Mucosa of rectum (tissue), 2 donors: Measurements from ENCODE around the gene SOCS1.

Experiments used
- H3K27ac ChIP-seq, 2 donors: one replicate each; pipeline ENCODE4 v1.7.0; 2013; ENCODE audit warnings: inconsistent platforms in 2 of 2, low read depth in 2 of 2, low read length in 2 of 2
- H3K27me3 ChIP-seq, 2 donors: one replicate each; pipeline ENCODE4 v1.7.0; 2013; ENCODE audit warnings: low read length in 2 of 2; ENCODE audit not compliant: control insufficient read depth in 2 of 2, insufficient read depth in 2 of 2
- H3K36me3 ChIP-seq, 2 donors: one replicate each; pipeline ENCODE4 v1.7.0; 2013; ENCODE audit warnings: low read length in 2 of 2; ENCODE audit not compliant: control insufficient read depth in 2 of 2, insufficient read depth in 2 of 2
- H3K4me1 ChIP-seq, 2 donors: one replicate each; pipeline ENCODE4 v1.7.0; 2013; ENCODE audit warnings: low read length in 2 of 2, mild to moderate bottlenecking in 1 of 2; ENCODE audit not compliant: control insufficient read depth in 2 of 2, insufficient read depth in 2 of 2
- H3K4me3 ChIP-seq, 2 donors: one replicate each; pipeline ENCODE4 v1.7.0; 2013; ENCODE audit warnings: low read length in 2 of 2
- H3K9ac ChIP-seq, 2 donors: one replicate each; pipeline ENCODE4 v1.7.0; 2013; ENCODE audit warnings: low read length in 2 of 2, low read depth in 1 of 2, mild to moderate bottlenecking in 1 of 2
- H3K9me3 ChIP-seq, 2 donors: one replicate each; pipeline ENCODE4 v1.7.0; 2013; ENCODE audit warnings: low read length in 2 of 2; ENCODE audit not compliant: control insufficient read depth in 2 of 2
- donor health status: healthy.
- donor health status: Normal muscosa, but diverticular disease.

Gene SOCS1

DNA sequence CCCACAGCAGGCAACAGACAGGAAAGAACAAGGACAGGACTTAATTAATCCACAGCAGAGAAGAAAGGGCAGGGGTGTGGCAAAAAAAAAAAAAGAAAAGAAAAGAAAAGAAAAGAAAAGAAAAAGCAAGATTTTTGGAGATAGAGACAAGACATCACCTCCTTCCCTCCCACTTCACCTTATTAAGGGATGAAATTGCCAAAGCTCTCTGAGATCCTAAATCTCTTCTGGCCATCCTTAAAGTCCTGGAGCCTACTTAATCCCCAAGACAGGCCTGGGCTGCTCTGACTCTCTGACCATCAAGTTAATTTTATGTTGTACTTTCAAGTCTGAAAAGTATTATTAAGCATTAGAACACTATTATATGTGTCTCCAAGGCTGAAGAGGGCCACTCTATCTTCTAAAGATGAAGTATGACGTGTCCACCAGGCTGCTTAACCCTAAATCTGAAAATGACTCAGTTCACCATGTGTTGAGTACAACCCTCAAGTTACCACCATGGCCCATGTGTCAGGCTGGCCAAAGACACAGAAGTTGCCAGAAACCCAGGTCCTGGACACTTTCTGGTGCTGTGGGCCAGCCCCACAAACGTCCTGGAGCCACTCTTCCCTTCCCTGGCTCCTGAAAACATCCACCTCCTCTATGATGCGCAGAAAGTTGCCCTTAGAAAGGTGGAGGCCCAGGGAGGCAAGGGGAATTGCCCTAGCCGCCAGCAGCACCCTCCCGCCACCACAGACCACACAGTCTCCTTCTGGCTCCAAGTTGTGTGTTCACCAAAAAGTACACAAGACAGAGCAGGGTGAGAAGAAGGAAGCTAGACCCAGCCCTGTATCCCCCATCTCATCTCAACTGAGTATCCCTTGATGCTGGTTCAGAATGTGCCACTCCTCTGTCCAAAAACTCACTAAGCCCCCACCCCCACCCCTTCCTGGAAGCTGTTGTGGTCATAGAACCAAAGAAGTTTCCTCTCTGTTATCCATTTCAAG is 2.7 kb downstream of the SOCS1 start:
- peak overlapping the region in 1 of 2 donors; percentile 13 for H3K9ac ChIP-seq
- H3K9me3 ChIP-seq = no peaks in the 10 kb centered on the region
- peak overlapping the region; percentile 70 to 82 for H3K4me3 ChIP-seq
- H3K27me3 ChIP-seq = no peaks in the 10 kb centered on the region
- H3K36me3 ChIP-seq = peaks cover 0 to 1% of the 10 kb centered on the region in 2 donors
- peak overlapping the region; percentile 32 to 52 for H3K27ac ChIP-seq
- H3K4me1 ChIP-seq = peaks cover 20 to 21% of the 10 kb centered on the region in 2 donors

DNA sequence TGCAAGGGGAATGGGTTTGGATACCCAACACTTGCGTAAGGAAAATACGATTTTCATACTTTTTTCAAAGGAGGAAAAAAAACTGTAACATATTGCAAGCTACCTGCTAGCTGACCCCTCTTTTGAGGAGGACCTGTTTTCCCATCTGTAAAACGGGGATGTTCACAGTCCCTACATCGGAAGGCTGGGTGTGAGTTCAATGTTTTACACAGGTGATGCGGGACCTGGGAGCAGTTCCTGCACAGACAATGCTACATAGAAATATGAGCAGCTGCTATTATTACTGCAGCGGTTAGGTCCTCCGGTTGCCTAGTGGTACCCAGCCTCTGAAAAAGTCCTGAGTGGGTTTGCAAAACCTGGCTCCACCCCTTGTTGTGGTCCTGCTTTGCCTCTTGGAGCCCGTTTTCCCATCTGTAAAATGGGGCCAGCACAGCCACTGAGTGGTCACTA is 3.5 kb downstream of the SOCS1 start:
- H3K9me3 ChIP-seq = no peaks in the 10 kb centered on the region
- H3K4me1 ChIP-seq = peaks cover 17 to 19% of the 10 kb centered on the region in 2 donors
- no peak overlapping the region for H3K27ac ChIP-seq
- H3K9ac ChIP-seq = no peak overlapping the region
- H3K4me3 ChIP-seq = peak overlapping the region in 1 of 2 donors; percentile 3
- H3K36me3 ChIP-seq = peaks cover 0 to 1% of the 10 kb centered on the region in 2 donors
- no peaks in the 10 kb centered on the region for H3K27me3 ChIP-seq

DNA sequence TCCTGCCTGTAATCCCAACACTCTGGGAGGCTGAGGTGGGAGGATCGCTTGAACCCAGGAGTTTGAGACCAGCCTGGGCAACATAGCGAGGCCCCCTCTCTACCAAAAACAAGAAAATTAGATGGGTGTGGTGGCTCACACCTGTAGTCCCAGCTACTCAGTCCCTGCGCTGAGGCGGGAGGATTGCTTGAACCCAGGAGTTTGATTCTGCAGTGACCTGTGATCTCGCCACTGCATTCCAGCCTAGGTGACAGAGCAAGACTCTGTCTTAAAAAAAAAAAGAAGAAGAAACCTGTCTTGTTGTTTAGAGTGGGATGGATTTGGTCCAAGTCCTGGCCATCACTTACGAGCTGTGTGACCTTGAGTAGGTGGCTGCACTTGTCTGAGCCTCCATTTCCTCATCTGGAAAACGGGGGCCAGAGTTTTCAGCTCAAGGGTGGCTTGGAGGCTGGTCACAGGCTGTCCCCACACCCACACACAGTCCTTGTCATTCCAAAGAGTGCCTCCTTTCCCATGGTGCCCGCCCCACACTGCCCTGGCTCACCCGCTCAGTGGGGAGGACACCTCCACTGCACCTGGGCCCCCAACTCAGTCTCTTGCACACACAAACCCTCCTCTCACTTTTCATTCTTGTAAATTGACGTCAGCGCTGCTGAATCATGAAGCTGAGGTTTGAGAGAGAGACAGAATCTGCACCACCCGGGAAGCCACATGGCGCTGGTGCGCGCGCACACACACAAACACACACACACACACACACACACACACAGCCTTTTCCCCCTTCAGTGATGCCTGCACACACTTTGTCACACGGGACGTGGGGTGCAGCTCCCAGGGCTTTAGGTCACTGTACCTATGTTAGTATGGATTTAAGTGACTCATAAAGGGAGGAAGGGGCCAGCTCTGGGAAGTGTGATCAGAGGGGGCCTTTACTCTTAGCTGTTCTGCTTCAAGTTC is 4.2 kb downstream of the SOCS1 start:
- Histone ChIP-seq H3K36me3 (peaks cover 0 to 1% of the 10 kb centered on the region in 2 donors), H3K27me3 (no peaks in the 10 kb centered on the region), H3K9ac (no peak overlapping the region), H3K27ac (no peak overlapping the region), H3K4me1 (peaks cover 10 to 12% of the 10 kb centered on the region in 2 donors), H3K9me3 (no peaks in the 10 kb centered on the region), H3K4me3 (peak overlapping the region in 1 of 2 donors; percentile 3)

DNA sequence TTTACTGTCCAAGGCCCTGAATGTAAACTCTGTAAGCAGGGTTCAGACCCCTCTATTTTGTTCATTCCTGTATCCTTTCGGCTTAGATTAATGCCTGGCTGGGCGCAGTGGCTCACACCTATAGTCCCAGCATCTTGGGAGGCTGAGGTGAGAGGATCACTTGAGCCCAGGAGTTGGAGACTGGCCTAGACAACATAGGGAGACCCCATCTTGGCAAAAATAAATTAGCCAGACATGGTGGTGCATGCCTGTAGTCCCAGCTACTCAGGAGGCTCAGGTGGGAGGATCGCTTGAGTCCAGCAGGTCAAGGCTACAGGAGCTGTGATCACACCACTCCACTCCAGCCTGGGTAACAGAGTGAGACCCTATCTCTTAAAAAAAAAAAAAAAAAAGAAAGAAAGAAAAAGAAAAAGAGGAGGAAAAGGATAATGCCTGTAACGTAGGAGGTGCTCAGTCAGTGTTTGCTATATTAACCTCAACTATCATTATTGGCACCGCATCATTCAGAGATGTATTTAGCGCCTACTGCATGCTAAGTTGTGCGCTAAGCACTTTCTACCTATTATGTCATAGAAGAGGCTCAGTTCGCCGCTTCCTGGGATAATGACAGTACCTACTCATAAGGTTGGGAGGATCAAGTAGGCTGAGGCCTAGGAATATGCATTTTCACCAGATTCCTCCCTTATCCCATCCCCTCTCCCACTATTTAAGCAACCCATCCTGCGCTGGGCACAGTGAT is 5.0 kb downstream of the SOCS1 start:
- no peak overlapping the region for H3K27ac ChIP-seq
- H3K4me3 ChIP-seq = no peak overlapping the region
- no peaks in the 10 kb centered on the region for H3K27me3 ChIP-seq
- peaks cover 0 to 1% of the 10 kb centered on the region in 2 donors for H3K36me3 ChIP-seq
- H3K4me1 ChIP-seq = peaks cover 8 to 11% of the 10 kb centered on the region in 2 donors
- H3K9me3 ChIP-seq = no peaks in the 10 kb centered on the region
- no peak overlapping the region for H3K9ac ChIP-seq

DNA sequence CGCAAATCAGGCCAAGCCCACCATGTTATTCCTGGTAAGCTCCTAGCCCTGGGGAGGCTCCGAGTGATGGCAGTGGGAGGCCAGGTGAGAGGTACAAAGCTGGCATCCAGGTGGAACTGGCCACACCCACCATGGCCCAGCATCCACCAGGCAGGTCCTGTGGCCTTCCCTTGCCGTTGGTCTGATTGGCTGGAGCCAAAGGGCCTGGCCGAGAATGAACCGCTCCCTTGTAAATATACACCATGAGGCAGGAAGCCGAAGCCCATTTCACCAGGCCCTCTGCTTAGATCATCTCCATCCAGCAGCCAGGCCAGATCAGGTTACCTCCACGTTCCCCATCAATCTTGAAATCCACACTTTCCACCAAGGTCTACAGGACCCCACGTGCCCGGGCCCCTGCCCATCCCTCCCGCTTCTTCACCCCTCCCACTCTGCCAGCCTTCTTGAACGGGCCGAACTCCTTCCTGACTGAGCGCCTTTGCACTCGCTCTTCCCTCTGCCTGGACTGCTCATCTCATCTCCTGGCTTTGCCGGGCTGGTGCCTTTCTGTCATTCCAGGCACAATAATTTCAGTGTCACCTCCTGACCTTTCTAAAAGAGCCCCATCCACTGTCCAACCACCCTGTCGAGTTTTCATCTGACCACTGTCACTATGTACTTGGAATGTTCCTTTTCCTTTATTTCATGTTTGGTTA is 5.8 kb downstream of the SOCS1 start:
- Histone ChIP-seq H3K27ac (no peak overlapping the region), H3K9ac (no peak overlapping the region), H3K27me3 (no peaks in the 10 kb centered on the region), H3K4me3 (no peak overlapping the region), H3K9me3 (no peaks in the 10 kb centered on the region), H3K4me1 (peaks cover 8 to 11% of the 10 kb centered on the region in 2 donors), H3K36me3 (peaks cover 0 to 1% of the 10 kb centered on the region in 2 donors)

DNA sequence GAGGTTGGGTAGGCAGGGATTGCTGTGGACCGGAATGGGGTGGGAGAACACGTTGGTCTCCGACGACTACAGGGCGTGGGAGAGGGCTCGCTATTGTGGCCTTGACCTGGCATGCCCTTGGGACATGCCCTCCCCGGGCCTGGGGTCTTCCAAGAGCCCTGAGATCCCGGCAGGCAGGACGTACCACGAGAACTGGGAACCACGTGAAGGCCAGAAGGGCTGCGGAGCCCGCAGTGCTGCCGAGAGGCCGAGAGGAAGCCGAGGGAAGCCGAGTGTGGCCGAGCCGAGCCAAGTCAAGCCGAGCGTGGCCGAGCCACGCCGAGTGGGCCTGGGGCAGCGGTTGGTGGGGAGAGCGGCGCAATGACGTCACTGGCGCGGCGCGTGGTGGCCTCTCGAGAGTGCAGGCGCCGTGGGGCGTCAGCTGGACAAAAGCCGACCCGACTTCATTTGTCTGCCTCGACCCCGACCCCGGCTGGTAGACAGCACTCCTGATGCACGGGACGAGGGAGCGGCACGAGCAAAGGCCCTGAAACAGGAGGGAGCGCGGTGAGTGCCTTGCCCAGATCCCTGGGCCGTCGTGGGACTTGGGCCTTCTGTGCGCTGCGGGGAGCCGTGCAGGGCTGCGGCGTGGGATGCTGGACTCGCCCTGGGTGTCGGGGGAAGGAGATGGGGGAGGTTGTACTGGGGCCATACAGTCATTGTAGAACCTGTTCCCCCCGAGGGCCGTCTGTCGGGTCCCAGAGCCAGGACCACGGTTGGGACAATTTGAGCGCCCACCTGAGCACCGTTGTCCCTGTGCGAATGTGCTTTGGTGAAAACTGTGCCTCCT is 6.6 kb downstream of the SOCS1 start:
- Histone ChIP-seq H3K9me3 (no peaks in the 10 kb centered on the region), H3K27ac (no peak overlapping the region), H3K9ac (no peak overlapping the region), H3K4me1 (peaks cover 4 to 6% of the 10 kb centered on the region in 2 donors), H3K4me3 (no peak overlapping the region), H3K36me3 (peaks cover 0 to 1% of the 10 kb centered on the region in 2 donors), H3K27me3 (no peaks in the 10 kb centered on the region)

DNA sequence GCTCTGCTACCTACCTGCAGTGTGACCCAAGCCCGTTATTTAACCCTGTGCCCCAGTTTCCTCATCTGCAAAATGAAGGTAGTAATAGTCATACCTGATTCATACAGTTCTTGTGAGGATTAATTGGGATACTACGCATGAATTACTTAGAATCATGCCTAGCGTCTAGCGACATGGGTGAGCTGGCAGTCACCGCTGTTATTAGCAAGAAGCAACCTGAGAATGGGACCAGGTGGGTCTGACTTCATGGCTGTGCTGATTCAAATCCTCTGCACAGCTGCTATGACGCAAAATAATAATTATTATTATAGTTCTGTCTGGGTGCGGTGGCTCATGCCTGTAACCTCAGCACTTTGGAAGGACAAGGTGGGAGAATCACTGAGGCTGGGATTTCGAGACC is 7.9 kb downstream of the SOCS1 start:
- Histone ChIP-seq H3K4me1 (no peaks in the 10 kb centered on the region), H3K4me3 (no peak overlapping the region), H3K36me3 (peaks cover 0 to 1% of the 10 kb centered on the region in 2 donors), H3K9me3 (no peaks in the 10 kb centered on the region), H3K9ac (no peak overlapping the region), H3K27me3 (no peaks in the 10 kb centered on the region), H3K27ac (no peak overlapping the region)

DNA sequence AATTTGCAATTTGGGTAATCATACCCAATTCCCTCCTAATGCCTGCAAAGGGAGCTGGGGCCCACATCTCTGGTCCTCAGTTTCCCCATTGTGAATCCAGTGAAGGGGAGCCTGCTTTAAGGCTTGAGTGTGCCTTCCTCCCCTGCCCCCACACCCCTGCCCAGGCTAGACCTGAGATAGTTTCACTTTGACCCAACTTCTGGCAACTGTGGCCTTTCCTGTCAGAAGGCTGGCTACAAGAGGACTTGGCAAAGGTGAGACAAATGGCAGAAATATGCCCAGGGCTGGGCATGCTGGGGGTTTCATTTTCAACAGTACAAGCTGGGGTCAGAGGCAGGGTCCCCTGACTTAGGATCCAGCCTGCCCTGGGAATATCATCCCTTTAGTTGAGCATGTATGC is 10.0 kb downstream of the SOCS1 start:
- H3K4me3 ChIP-seq = no peak overlapping the region
- no peak overlapping the region for H3K27ac ChIP-seq
- H3K27me3 ChIP-seq = no peaks in the 10 kb centered on the region
- no peak overlapping the region for H3K9ac ChIP-seq
- H3K4me1 ChIP-seq = no peaks in the 10 kb centered on the region
- H3K9me3 ChIP-seq = no peaks in the 10 kb centered on the region
- H3K36me3 ChIP-seq = no peaks in the 10 kb centered on the region
